Testis (tissue), 2 donors: ENCODE results near the gene SYNM.

ENCODE experiments used
- CTCF ChIP-seq, 3 experiments: fragments of 450-650 bp in 2 of 3; fragments of 200-600 bp in 1 of 3; sonication (generic) in 1 of 3; IDR thresholded peaks; one replicate each; pipeline ENCODE4 v1.5.1; 2016 to 2019; ENCODE audit warnings: antibody characterized with exemption in 3 of 3, mild to moderate bottlenecking in 2 of 3, moderate library complexity in 1 of 3
- POLR2A ChIP-seq: fragments of 450-650 bp; IDR thresholded peaks from one replicate; pipeline ENCODE4 v1.6.1; 2017; ENCODE audit warnings: antibody characterized with exemption, mild to moderate bottlenecking, moderate library complexity

DNA sequence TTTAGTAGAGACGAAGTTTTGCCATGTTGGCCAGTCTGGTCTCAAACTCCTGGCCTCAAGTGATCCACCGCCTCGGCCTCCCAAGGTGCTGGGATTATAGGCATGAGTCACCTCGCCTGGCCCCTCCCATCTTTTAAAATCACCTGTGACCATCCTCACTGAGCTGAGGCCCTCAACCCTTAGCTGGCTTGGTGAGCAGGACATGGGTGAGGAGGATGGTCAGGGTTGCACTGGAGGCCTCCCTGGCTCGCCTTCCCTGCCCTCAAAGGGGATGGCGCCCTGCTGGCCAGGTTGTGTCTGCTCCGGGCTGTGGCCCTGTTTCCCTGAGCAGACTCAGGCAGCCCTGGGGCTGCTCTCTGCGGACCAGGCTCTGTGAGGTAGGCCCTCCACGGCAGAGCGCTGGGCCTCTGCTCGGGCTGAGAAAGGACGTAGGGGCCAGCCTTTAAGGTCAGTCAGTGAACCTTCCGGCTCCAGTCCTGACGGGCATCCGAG, 33.7 kb downstream of the SYNM start:
- TF ChIP-seq POLR2A (no peak), CTCF (IDR thresholded peaks at IDR 0.05) (no peak)
